Vagina (tissue), 2 donors: ENCODE results near the gene MARCHF3. TPM values are rescaled to one million over a fixed set of nuclear protein-coding genes. Genes with fewer than 3 reads are reported as not detected.

Experiments
- DNase-seq, 2 donors: peaks; one replicate each; pipeline ENCODE4 v3.0.0-alpha.2; 2017; ENCODE audit errors: extremely low spot score in 2 of 2
- H3K27ac ChIP-seq: fragments of 200-600 bp; sonication (generic); one replicate; pipeline ENCODE4 v1.5.1; 2019
- H3K27me3 ChIP-seq: fragments of 200-600 bp; sonication (generic); one replicate; pipeline ENCODE4 v1.5.1; 2019
- H3K36me3 ChIP-seq, 2 donors: fragments of 200-600 bp; sonication (generic); one replicate each; pipeline ENCODE4 v1.5.1; 2017 to 2019
- H3K4me1 ChIP-seq: fragments of 200-600 bp; sonication (generic); one replicate; pipeline ENCODE4 v1.5.1; 2019
- H3K4me3 ChIP-seq, 2 donors: fragments of 200-600 bp; sonication (generic); 1 replicate in 1 of 2; 2 replicates in 1 of 2; pipeline ENCODE4 v1.5.1; 2016 to 2019
- H3K9me3 ChIP-seq: fragments of 200-600 bp; sonication (generic); one replicate; pipeline ENCODE4 v1.5.1; 2019
- POLR2A ChIP-seq, 2 donors: fragments of 450-650 bp; IDR thresholded peaks; one replicate each; pipeline ENCODE4 v1.6.1; 2017; ENCODE audit warnings: antibody characterized with exemption in 2 of 2, mild to moderate bottlenecking in 2 of 2, moderate library complexity in 2 of 2
- POLR2AphosphoS5 ChIP-seq, 2 donors: sonication (generic); formaldehyde crosslinking; IDR thresholded peaks; one replicate each; pipeline ENCODE4 v1.9.0; 2017; ENCODE audit warnings: antibody characterized with exemption in 2 of 2, mild to moderate bottlenecking in 2 of 2, low read depth in 1 of 2; ENCODE audit not compliant: insufficient read depth in 1 of 2
- intact Hi-C: fragments of 100-400 bp; cut with DNase I; formaldehyde crosslinking; loops from one replicate; pipeline ENCODE4 v1.15.1; 2023
- total RNA-seq: library from RNA; depleted of rRNA; stranded (reverse); fragments of >200 nt; gene quantifications from one replicate; pipeline ENCODE4 v1.2.3, GENCODE V29; 2016
- TF ChIP-seq, protein P1 (sequence below), 3 experiments: fragments of 450-650 bp in 2 of 3; fragments of 200-600 bp in 1 of 3; sonication (generic) in 1 of 3; IDR thresholded peaks; one replicate each; pipeline ENCODE4 v1.5.1; 2017 to 2019; ENCODE audit warnings: antibody characterized with exemption in 3 of 3, mild to moderate bottlenecking in 2 of 3, moderate library complexity in 2 of 3

The MARCHF3 gene
- total RNA-seq, 1 donor from 2014 or later = 2.0 TPM

DNA sequence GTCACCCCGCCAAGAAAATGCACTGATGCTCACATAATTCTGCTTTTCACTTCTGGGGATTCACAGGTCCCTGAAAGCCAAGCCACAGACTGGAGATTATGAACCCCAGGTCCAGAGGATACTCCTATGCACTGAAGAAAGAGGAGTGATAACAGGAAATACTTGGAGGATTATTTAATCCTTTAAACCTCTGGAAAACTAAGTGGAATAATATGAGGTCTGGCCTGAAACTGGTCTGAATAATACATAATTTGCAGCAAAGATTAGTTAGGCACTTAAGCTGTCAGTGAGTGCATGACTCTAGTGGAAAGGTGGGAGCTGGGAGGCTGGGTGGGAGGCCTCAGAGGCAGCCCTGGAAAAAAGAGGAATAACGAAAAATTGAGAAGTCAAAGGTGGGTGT, 45.7 kb downstream of the MARCHF3 start:
- TF ChIP-seq POLR2A (IDR thresholded peaks at IDR 0.05) (no peak), POLR2AphosphoS5 (IDR thresholded peaks at IDR 0.05; ENCODE audit: insufficient read depth in 1 of 2, low read depth in 1 of 2) (no peak)
- TF ChIP-seq, protein P1, sequence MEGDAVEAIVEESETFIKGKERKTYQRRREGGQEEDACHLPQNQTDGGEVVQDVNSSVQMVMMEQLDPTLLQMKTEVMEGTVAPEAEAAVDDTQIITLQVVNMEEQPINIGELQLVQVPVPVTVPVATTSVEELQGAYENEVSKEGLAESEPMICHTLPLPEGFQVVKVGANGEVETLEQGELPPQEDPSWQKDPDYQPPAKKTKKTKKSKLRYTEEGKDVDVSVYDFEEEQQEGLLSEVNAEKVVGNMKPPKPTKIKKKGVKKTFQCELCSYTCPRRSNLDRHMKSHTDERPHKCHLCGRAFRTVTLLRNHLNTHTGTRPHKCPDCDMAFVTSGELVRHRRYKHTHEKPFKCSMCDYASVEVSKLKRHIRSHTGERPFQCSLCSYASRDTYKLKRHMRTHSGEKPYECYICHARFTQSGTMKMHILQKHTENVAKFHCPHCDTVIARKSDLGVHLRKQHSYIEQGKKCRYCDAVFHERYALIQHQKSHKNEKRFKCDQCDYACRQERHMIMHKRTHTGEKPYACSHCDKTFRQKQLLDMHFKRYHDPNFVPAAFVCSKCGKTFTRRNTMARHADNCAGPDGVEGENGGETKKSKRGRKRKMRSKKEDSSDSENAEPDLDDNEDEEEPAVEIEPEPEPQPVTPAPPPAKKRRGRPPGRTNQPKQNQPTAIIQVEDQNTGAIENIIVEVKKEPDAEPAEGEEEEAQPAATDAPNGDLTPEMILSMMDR (IDR thresholded peaks at IDR 0.05) = no peak
- H3K4me1 ChIP-seq = no peaks in the 10 kb centered on the region
- intact Hi-C loops = loop anchor here (5.0 kb wide), 1 partner anchor 518 kb away; no protein-coding TSS in a partner anchor

DNA sequence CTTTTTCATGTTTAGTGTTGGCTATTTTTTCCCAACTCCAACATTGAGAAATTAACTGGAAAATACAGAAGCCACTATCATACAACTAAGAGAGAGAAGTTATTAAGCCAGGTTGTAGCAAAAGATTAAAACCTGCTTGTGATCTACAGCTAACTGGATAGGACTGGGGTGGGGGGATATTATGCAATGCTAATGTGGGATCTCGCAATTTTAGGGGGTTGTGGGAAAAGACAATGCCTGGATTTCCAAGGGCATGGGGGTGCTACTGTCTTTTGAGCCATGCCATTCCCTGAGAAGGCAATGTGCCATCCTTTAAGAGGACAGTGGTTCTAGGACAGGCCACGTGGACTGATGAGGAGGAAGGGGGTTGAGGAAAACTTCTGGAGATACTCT, 46.5 kb downstream of the MARCHF3 start:
- intact Hi-C loops = no loop called here
- TF ChIP-seq, protein P1 (IDR thresholded peaks at IDR 0.05) = no peak
- TF ChIP-seq POLR2AphosphoS5 (IDR thresholded peaks at IDR 0.05; ENCODE audit: insufficient read depth in 1 of 2, low read depth in 1 of 2) (no peak), POLR2A (IDR thresholded peaks at IDR 0.05) (no peak)

More for the DNA sequence above, 45.7 kb downstream of the MARCHF3 start:
- H3K4me3 ChIP-seq = no peak overlapping the region
- no peaks in the 10 kb centered on the region for H3K36me3 ChIP-seq
- DNase-seq = no peak
- H3K9me3 ChIP-seq = no peaks in the 10 kb centered on the region
- no peak overlapping the region for H3K27ac ChIP-seq
- no peaks in the 10 kb centered on the region for H3K27me3 ChIP-seq

DNA sequence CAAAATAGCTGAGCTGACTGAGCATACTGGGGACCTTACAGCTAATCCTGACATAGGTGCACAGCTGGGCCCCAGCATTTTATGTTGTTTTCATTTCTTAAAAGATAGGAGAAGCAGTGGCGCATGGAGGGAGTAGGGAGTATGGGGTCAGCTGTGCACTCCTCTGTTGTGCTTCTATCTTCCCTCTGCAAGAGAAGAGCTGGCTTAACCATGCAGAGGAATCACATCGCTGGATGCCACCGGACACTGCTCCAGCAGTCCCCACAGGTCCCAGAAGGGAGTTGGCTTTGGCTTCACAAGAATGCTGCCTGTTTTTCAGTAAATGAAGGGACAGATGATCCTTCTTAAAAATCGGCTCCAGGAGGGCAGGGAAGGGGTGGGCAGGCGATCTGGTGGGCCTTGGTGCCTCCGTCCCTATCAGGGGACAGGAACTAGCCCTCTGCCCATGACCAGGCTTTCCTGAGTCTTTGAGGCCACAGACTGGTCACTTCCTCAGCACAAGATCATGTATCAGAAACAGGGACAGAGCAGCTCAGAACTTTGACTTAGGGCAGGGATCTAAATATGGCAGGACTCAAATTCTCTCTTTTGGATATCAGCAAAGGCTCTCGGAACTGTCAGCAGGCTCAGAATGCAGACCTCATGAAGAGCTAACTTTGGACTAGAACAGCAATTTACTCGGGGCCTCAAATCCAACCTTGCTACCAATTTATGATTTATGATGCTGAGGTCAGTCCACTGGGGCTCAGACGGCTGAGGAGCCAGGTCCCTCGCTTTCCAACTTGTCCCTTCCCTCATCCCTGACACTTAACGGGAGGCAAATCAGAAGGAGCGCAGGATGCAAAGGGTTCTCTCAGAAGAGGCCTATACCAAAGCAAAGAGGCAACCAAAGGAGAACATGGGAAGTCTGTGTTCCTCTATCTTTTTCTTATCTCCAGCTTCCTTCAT, 47.2 kb downstream of the MARCHF3 start:
- TF ChIP-seq POLR2A (IDR thresholded peaks at IDR 0.05) = no peak
- TF ChIP-seq POLR2AphosphoS5 (IDR thresholded peaks at IDR 0.05; ENCODE audit: insufficient read depth in 1 of 2, low read depth in 1 of 2) = no peak
- TF ChIP-seq, protein P1 (IDR thresholded peaks at IDR 0.05) = no peak
- intact Hi-C loops = no loop called here
- Histone ChIP-seq H3K27me3 (no peaks in the 10 kb centered on the region), H3K27ac (no peak overlapping the region), H3K4me1 (no peaks in the 10 kb centered on the region), H3K9me3 (no peaks in the 10 kb centered on the region), H3K4me3 (no peak overlapping the region), H3K36me3 (no peaks in the 10 kb centered on the region)
- no peak for DNase-seq

More for the DNA sequence above, 46.5 kb downstream of the MARCHF3 start:
- Histone ChIP-seq H3K4me1 (no peaks in the 10 kb centered on the region), H3K27ac (no peak overlapping the region), H3K4me3 (no peak overlapping the region), H3K27me3 (no peaks in the 10 kb centered on the region), H3K9me3 (no peaks in the 10 kb centered on the region), H3K36me3 (no peaks in the 10 kb centered on the region)
- no peak for DNase-seq

DNA sequence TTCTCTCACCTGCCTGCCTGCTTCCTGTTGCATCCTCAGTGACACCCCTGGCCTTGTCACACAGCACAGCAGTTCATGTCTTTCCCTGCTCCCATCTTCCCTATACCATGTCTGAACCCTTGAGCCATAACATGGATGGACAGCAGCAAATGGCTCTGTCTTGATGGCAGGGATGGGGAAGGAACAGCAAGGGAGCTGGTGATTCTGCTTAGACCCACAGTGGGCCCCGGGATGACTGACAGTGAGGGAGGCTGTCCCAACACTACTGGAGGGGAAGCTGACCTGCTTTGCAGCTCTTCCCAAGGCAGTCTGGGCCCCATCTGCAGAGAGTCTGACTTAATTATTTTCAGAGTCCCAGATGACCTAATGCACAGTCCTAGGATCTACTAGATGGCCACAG, 48.2 kb downstream of the MARCHF3 start:
- no peaks in the 10 kb centered on the region for H3K4me1 ChIP-seq
- no peak overlapping the region for H3K27ac ChIP-seq
- no peak overlapping the region for H3K4me3 ChIP-seq
- no peak for DNase-seq
- intact Hi-C loops = no loop called here
- no peaks in the 10 kb centered on the region for H3K9me3 ChIP-seq
- H3K36me3 ChIP-seq = no peaks in the 10 kb centered on the region
- TF ChIP-seq, protein P1 (IDR thresholded peaks at IDR 0.05) = no peak
- TF ChIP-seq POLR2A (IDR thresholded peaks at IDR 0.05) (no peak), POLR2AphosphoS5 (IDR thresholded peaks at IDR 0.05; ENCODE audit: insufficient read depth in 1 of 2, low read depth in 1 of 2) (no peak)
- H3K27me3 ChIP-seq = no peaks in the 10 kb centered on the region

DNA sequence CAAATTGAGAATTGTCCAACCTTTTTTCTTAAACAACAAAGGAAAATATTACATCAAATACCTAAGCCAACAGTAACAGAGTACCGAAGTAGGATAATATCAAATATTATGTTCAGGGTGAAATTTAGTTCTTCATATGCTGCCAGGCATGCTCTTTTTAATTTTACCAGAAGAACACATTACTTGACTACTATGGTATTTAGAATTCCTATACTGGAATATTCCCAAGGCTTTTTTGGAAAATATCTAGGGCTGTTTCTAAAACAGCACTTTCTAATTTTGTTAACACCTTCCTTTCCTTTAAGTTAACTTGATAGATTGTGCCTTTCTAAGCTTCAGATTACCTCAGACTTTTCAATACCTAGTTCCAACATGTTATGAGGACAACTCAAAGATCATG, 48.7 kb downstream of the MARCHF3 start:
- Histone ChIP-seq H3K27ac (no peak overlapping the region), H3K4me3 (no peak overlapping the region), H3K27me3 (no peaks in the 10 kb centered on the region), H3K36me3 (no peaks in the 10 kb centered on the region), H3K4me1 (no peaks in the 10 kb centered on the region), H3K9me3 (no peaks in the 10 kb centered on the region)
- TF ChIP-seq POLR2A (IDR thresholded peaks at IDR 0.05) (no peak), POLR2AphosphoS5 (IDR thresholded peaks at IDR 0.05; ENCODE audit: insufficient read depth in 1 of 2, low read depth in 1 of 2) (no peak)
- TF ChIP-seq, protein P1 (IDR thresholded peaks at IDR 0.05) = no peak
- intact Hi-C loops = no loop called here
- DNase-seq = no peak
